ENCODE data around the gene DPH5. TPM values are rescaled to one million over a fixed set of nuclear protein-coding genes. Genes with fewer than 3 reads are reported as not detected.

Gene DPH5
- total and polyA plus RNA-seq, 12 donors = 21.7 to 59.1 (median 42.0) TPM

- Histone ChIP-seq H3K36me3 (replicated peaks in 1 of 2) (no peaks in the 10 kb centered on the region), H3K9me3 (replicated peaks in 1 of 3) (no peaks in the 10 kb centered on the region)
- intact Hi-C loops (cut with DNase I) = no loop called here
These were observed 82.1 kb downstream of the DPH5 start for GRCh38 chr1:100943533-100943932.

GRCh38 chr1:100942304-100943046 lies 83.1 kb downstream of the DPH5 start:
- intact Hi-C loops (cut with DNase I) = no loop called here
- Histone ChIP-seq H3K4me1 (replicated peaks in 1 of 2) (no peaks in the 10 kb centered on the region), H3K36me3 (replicated peaks in 1 of 2) (peaks cover 0 to 5% of the 10 kb centered on the region in 2 donors), H3K4me3 (no peak overlapping the region), H3K9me3 (replicated peaks in 1 of 3) (no peaks in the 10 kb centered on the region), H3K27ac (no peak overlapping the region), H3K27me3 (no peaks in the 10 kb centered on the region)
- TF ChIP-seq CTCF (IDR thresholded peaks at IDR 0.05) (no peak), POLR2A (IDR thresholded peaks at IDR 0.05) (no peak)
- WGBS, 4 donors = 86 to 92% (median 89%) methylated on average over 2 of the region's 2 CpGs
- DNase-seq = no peak

More at GRCh38 chr1:100943533-100943932, 82.1 kb downstream of the DPH5 start:
- no peak overlapping the region for H3K4me3 ChIP-seq
- DNase-seq = no peak
- H3K27me3 ChIP-seq = no peaks in the 10 kb centered on the region
- no peaks in the 10 kb centered on the region for H3K4me1 ChIP-seq (replicated peaks in 1 of 2)
- no peak overlapping the region for H3K27ac ChIP-seq
- WGBS, 4 donors = 68 to 100% (median 80%) methylated on average over 1 of the region's 1 CpG
- no peak for TF ChIP-seq POLR2A (IDR thresholded peaks at IDR 0.05)
- TF ChIP-seq CTCF (IDR thresholded peaks at IDR 0.05) = no peak

- Histone ChIP-seq H3K4me3 (no peak overlapping the region), H3K4me1 (replicated peaks in 1 of 2) (no peaks in the 10 kb centered on the region), H3K9me3 (replicated peaks in 1 of 3) (no peaks in the 10 kb centered on the region), H3K36me3 (replicated peaks in 1 of 2) (peaks cover 0 to 5% of the 10 kb centered on the region in 2 donors), H3K27ac (no peak overlapping the region), H3K27me3 (no peaks in the 10 kb centered on the region)
- no peak for TF ChIP-seq CTCF (IDR thresholded peaks at IDR 0.05)
- no peak for TF ChIP-seq POLR2A (IDR thresholded peaks at IDR 0.05)
- 95 to 98% (median 96%) methylated on average over 9 of the region's 9 CpGs for WGBS, 4 donors
- intact Hi-C loops (cut with DNase I) = no loop called here
- DNase-seq = no peak
These were observed 83.9 kb downstream of the DPH5 start for GRCh38 chr1:100941580-100942216.

GRCh38 chr1:100941098-100941527 lies 84.5 kb downstream of the DPH5 start:
- H3K27me3 ChIP-seq = no peaks in the 10 kb centered on the region
- no peaks in the 10 kb centered on the region for H3K4me1 ChIP-seq (replicated peaks in 1 of 2)
- no peak overlapping the region for H3K4me3 ChIP-seq
- peaks cover 0 to 5% of the 10 kb centered on the region in 2 donors for H3K36me3 ChIP-seq (replicated peaks in 1 of 2)
- H3K9me3 ChIP-seq (replicated peaks in 1 of 3) = no peaks in the 10 kb centered on the region
- no peak for DNase-seq
- WGBS, 4 donors = 89 to 91% (median 89%) methylated on average over 1 of the region's 1 CpG
- no peak for TF ChIP-seq CTCF (IDR thresholded peaks at IDR 0.05)
- TF ChIP-seq POLR2A (IDR thresholded peaks at IDR 0.05) = no peak
- no peak overlapping the region for H3K27ac ChIP-seq
- intact Hi-C loops (cut with DNase I) = no loop called here

Other genes starting within 250 kb of the DPH5 start
- 10 to 100 TPM; 20.2 to 98.9 (median 32.3) TPM for gene EXTL2, start 130.9 kb downstream of the DPH5 start, total RNA-seq
- 10 to 100 TPM; 15.4 to 31.7 (median 25.0) TPM for gene EXTL2, start 130.9 kb downstream of the DPH5 start, polyA plus RNA-seq
- 10 to 100 TPM; 21.3 to 79.8 (median 40.0) TPM for gene SLC30A7, start 129.7 kb downstream of the DPH5 start, total RNA-seq
- 10 to 100 TPM in 1 of 3 donors, 1 to 10 TPM in 2; 3.1 to 24.7 (median 4.6) TPM for gene SLC30A7, start 129.7 kb downstream of the DPH5 start, polyA plus RNA-seq
- gene S1PR1, start 211.2 kb upstream of the DPH5 start, total RNA-seq = 10 to 100 TPM; 24.9 to 45.6 (median 28.5) TPM
- gene S1PR1, start 211.2 kb upstream of the DPH5 start, polyA plus RNA-seq = 10 to 100 TPM; 11.3 to 26.0 (median 17.3) TPM